Endothelial cell (in vitro differentiated cells): ENCODE results near the gene VRK1. TPM values are rescaled to one million over a fixed set of nuclear protein-coding genes. Genes with fewer than 3 reads are reported as not detected.

Experiments
- DNase-seq: peaks from one replicate; pipeline ENCODE4 v3.0.0; 2021; ENCODE audit warnings: low spot score
- H3K27ac Mint-ChIP-seq: one replicate; pipeline ENCODE4 v1.8.0; 2021; ENCODE audit warnings: mixed read lengths, inconsistent platforms; ENCODE audit not compliant: unreplicated experiment
- H3K27me3 Mint-ChIP-seq: one replicate; pipeline ENCODE4 v1.8.0; 2021; ENCODE audit warnings: mild to moderate bottlenecking, moderate library complexity, mixed read lengths, inconsistent platforms; ENCODE audit not compliant: unreplicated experiment
- H3K36me3 Mint-ChIP-seq: one replicate; pipeline ENCODE4 v1.8.0; 2021; ENCODE audit warnings: mild to moderate bottlenecking, low read depth, mixed read lengths, inconsistent platforms; ENCODE audit not compliant: unreplicated experiment
- H3K4me1 Mint-ChIP-seq: one replicate; pipeline ENCODE4 v1.8.0; 2021; ENCODE audit warnings: mild to moderate bottlenecking, mixed read lengths, inconsistent platforms; ENCODE audit not compliant: unreplicated experiment
- H3K4me3 Mint-ChIP-seq: one replicate; pipeline ENCODE4 v1.8.0; 2021; ENCODE audit warnings: mild to moderate bottlenecking, mixed read lengths, inconsistent platforms; ENCODE audit not compliant: unreplicated experiment
- H3K9me3 Mint-ChIP-seq: one replicate; pipeline ENCODE4 v1.8.0; 2021; ENCODE audit warnings: mixed read lengths, inconsistent platforms; ENCODE audit not compliant: unreplicated experiment
- total RNA-seq: library from RNA; stranded (reverse); fragmentation: NEBNext Ultra II Directional; extraction: Animal tissue kit (Norgen Biotek cat#: 25700); gene quantifications from one replicate; pipeline ENCODE4 v1.2.1, GENCODE V29; 2021; ENCODE audit not compliant: unreplicated experiment
- TF ChIP-seq, protein P1 (sequence below): fragments of 200-600 bp; sonication (generic); IDR thresholded peaks from one replicate; pipeline ENCODE4 v1.5.0; 2021; ENCODE audit warnings: antibody characterized with exemption; ENCODE audit not compliant: unreplicated experiment

Gene VRK1
- total RNA-seq, 1 donor from 2014 or later: 32.0 TPM

DNA sequence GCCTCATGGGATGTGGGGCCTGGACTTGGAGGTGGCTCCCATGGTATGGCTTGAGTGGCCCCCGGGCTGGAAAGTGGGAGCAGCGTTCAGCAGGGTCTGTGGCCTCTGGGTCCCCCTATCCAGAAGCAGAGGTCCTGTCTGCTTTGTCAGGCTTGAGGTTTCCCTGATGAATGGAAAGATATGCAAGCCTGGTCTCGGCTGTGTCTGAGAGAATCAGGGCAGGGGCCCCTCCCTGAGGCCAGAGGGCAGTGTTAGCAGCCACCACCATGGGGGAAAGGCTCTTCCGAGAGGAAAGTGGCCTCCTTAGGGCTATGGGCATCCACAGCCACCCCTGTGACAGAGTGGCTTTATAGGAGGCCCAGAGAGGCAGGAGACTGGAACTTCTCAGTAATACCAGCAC lies 128.2 kb downstream of the VRK1 start:
- Mint-ChIP-seq H3K4me1 (no peaks in the 10 kb centered on the region), H3K27ac (no peak overlapping the region), H3K9me3 (no peaks in the 10 kb centered on the region), H3K4me3 (no peak overlapping the region), H3K36me3 (no peaks in the 10 kb centered on the region), H3K27me3 (peaks cover 3% of the 10 kb centered on the region)
- TF ChIP-seq, protein P1, sequence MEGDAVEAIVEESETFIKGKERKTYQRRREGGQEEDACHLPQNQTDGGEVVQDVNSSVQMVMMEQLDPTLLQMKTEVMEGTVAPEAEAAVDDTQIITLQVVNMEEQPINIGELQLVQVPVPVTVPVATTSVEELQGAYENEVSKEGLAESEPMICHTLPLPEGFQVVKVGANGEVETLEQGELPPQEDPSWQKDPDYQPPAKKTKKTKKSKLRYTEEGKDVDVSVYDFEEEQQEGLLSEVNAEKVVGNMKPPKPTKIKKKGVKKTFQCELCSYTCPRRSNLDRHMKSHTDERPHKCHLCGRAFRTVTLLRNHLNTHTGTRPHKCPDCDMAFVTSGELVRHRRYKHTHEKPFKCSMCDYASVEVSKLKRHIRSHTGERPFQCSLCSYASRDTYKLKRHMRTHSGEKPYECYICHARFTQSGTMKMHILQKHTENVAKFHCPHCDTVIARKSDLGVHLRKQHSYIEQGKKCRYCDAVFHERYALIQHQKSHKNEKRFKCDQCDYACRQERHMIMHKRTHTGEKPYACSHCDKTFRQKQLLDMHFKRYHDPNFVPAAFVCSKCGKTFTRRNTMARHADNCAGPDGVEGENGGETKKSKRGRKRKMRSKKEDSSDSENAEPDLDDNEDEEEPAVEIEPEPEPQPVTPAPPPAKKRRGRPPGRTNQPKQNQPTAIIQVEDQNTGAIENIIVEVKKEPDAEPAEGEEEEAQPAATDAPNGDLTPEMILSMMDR: no peak
- no peak for DNase-seq

- Mint-ChIP-seq H3K36me3 (no peaks in the 10 kb centered on the region), H3K4me1 (no peaks in the 10 kb centered on the region), H3K9me3 (no peaks in the 10 kb centered on the region), H3K27ac (no peak overlapping the region), H3K27me3 (peaks cover 3% of the 10 kb centered on the region), H3K4me3 (no peak overlapping the region)
- TF ChIP-seq, protein P1: no peak
- DNase-seq: no peak
Observed at GRCh38 chr14:96926001-96926400, 128.8 kb downstream of the VRK1 start.

DNA sequence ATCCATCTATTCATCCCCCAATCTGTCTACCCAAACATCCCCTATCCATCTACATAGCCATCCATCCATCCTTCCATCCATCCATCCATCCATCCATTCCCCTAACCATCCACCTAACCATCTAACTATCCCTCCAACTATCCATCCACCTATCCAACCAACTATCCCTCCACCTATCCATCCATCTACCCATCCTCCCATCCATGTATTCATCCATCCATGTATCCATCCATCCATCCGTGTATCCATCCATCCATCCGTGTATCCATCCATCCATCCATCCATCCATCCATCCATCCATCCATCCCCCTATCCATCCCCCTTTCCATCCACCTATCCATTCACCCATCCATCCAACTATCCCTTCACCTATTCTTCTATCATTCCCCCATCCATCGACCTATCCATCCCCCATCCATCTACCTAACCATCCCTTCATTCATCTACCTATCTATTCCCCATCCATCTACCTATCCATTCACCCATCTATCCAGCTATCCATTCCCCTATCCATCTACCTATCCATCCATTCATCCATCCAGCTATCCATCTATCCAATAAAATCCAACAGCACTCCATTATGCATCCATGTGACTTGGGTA lies 131.7 kb downstream of the VRK1 start:
- TF ChIP-seq, protein P1: no peak
- no peak overlapping the region for H3K27ac Mint-ChIP-seq
- no peaks in the 10 kb centered on the region for H3K9me3 Mint-ChIP-seq
- H3K27me3 Mint-ChIP-seq: peaks cover 2% of the 10 kb centered on the region
- no peaks in the 10 kb centered on the region for H3K36me3 Mint-ChIP-seq
- no peak overlapping the region for H3K4me3 Mint-ChIP-seq
- no peaks in the 10 kb centered on the region for H3K4me1 Mint-ChIP-seq
- DNase-seq: no peak

GRCh38 chr14:96929950-96930349 lies 132.8 kb downstream of the VRK1 start:
- TF ChIP-seq, protein P1: no peak
- Mint-ChIP-seq H3K9me3 (no peaks in the 10 kb centered on the region), H3K4me3 (no peak overlapping the region), H3K27me3 (peaks cover 2% of the 10 kb centered on the region), H3K36me3 (no peaks in the 10 kb centered on the region), H3K4me1 (no peaks in the 10 kb centered on the region), H3K27ac (no peak overlapping the region)
- no peak for DNase-seq

GRCh38 chr14:96930526-96930925 lies 133.3 kb downstream of the VRK1 start:
- no peaks in the 10 kb centered on the region for H3K4me1 Mint-ChIP-seq
- H3K27ac Mint-ChIP-seq: no peak overlapping the region
- TF ChIP-seq, protein P1: no peak
- DNase-seq: no peak
- peaks cover 2% of the 10 kb centered on the region for H3K27me3 Mint-ChIP-seq
- no peaks in the 10 kb centered on the region for H3K9me3 Mint-ChIP-seq
- H3K36me3 Mint-ChIP-seq: no peaks in the 10 kb centered on the region
- H3K4me3 Mint-ChIP-seq: no peak overlapping the region
